ENCODE measurements around the gene TNIK. TPM values are rescaled to one million over a fixed set of nuclear protein-coding genes. Genes with fewer than 3 reads are reported as not detected.
"Not testable (repeated sequence)": the region's sequence is repeated elsewhere in the genome, so short reads cannot be mapped to it uniquely, and the experiment has no call there.

Gene TNIK
- total RNA-seq, 3 donors from 2014 or later, result 7.4 to 17.6 (median 10.2) TPM

DNA sequence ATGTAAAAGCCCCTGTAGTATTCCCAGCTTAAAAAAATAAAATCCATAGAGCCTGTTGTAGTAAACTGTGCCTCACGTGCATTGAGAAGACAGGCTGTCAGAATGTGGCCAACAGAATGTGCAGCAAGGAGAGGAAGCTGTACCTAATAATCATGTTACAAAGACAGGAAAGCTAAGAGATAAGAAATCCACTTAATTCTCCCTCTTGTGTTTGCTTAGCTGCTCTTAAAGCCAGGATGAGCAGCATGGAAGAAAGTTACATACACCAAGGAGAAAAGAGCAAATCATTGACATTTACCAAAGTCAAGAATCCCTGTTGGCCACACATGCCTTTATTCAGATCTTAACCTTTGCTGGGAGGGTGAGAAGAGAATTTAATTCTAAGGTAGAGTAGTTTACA, 85.9 kb downstream of the TNIK start:
- DNase-seq (ENCODE audit: low spot score in 2 of 2), result no peak
- Histone ChIP-seq H3K27me3 (no peaks in the 10 kb centered on the region), H3K36me3 (no peaks in the 10 kb centered on the region), H3K9me3 (no peaks in the 10 kb centered on the region), H3K27ac (no peak overlapping the region), H3K4me3 (no peak overlapping the region), H3K4me1 (no peaks in the 10 kb centered on the region)
- TF ChIP-seq, protein P1, sequence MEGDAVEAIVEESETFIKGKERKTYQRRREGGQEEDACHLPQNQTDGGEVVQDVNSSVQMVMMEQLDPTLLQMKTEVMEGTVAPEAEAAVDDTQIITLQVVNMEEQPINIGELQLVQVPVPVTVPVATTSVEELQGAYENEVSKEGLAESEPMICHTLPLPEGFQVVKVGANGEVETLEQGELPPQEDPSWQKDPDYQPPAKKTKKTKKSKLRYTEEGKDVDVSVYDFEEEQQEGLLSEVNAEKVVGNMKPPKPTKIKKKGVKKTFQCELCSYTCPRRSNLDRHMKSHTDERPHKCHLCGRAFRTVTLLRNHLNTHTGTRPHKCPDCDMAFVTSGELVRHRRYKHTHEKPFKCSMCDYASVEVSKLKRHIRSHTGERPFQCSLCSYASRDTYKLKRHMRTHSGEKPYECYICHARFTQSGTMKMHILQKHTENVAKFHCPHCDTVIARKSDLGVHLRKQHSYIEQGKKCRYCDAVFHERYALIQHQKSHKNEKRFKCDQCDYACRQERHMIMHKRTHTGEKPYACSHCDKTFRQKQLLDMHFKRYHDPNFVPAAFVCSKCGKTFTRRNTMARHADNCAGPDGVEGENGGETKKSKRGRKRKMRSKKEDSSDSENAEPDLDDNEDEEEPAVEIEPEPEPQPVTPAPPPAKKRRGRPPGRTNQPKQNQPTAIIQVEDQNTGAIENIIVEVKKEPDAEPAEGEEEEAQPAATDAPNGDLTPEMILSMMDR (IDR thresholded peaks at IDR 0.05), result no peak
- TF ChIP-seq POLR2AphosphoS5 (IDR thresholded peaks at IDR 0.05), result no peak
- intact Hi-C loops (cut with DNase I; ENCODE audit: low total_unique reads), result no loop called here

DNA sequence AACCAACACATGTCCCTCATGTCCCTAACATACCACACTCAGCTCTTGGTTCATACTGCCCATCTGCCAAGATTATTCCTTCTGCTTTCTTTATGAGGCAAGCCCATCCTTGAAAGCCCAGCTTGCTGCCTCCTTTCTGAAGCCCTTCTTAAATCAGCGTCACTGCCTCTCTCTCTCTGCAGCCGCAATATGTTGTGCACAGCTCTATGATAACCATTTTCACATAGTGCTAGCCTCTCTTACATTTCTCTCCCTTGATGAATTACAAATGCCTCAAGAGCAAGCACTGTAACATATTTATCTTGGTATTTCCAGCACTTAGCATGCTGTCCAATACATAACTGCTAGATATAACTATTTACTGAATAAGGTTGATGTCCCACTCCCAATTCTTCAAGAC, 86.5 kb downstream of the TNIK start:
- no peaks in the 10 kb centered on the region for H3K36me3 ChIP-seq
- intact Hi-C loops (cut with DNase I; ENCODE audit: low total_unique reads), result no loop called here
- H3K27me3 ChIP-seq, result no peaks in the 10 kb centered on the region
- no peak for DNase-seq (ENCODE audit: low spot score in 2 of 2)
- no peak for TF ChIP-seq POLR2AphosphoS5 (IDR thresholded peaks at IDR 0.05)
- TF ChIP-seq POLR2A (IDR thresholded peaks at IDR 0.05), result no peak
- H3K9me3 ChIP-seq, result no peaks in the 10 kb centered on the region
- no peak overlapping the region for H3K4me3 ChIP-seq
- H3K4me1 ChIP-seq, result no peaks in the 10 kb centered on the region
- no peak overlapping the region for H3K27ac ChIP-seq

DNA sequence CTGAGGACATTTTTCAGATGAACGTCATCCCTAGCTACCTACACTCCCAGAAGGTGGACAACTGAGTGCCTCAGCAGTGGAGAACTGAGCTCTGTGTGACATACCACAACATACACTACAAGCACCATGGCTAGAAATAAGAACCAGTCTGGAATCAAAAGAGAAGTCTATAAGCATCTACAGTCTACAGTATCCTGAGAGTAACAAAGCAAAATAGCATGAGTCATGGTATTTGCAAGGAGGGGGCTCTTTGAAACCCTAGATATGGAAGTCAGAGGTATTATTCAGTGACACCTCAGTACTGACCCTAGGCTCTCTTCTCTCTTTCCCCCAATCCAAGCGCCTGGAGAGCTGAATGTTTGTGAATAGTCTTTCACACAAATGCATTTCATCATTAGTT, 87.5 kb downstream of the TNIK start:
- DNase-seq (ENCODE audit: low spot score in 2 of 2), result no peak
- Histone ChIP-seq H3K27me3 (no peaks in the 10 kb centered on the region), H3K9me3 (no peaks in the 10 kb centered on the region), H3K4me1 (no peaks in the 10 kb centered on the region), H3K4me3 (no peak overlapping the region), H3K36me3 (no peaks in the 10 kb centered on the region), H3K27ac (no peak overlapping the region)
- TF ChIP-seq POLR2A (IDR thresholded peaks at IDR 0.05), result no peak
- TF ChIP-seq POLR2AphosphoS5 (IDR thresholded peaks at IDR 0.05), result no peak
- TF ChIP-seq, protein P1 (IDR thresholded peaks at IDR 0.05), result no peak
- intact Hi-C loops (cut with DNase I; ENCODE audit: low total_unique reads), result no loop called here

DNA sequence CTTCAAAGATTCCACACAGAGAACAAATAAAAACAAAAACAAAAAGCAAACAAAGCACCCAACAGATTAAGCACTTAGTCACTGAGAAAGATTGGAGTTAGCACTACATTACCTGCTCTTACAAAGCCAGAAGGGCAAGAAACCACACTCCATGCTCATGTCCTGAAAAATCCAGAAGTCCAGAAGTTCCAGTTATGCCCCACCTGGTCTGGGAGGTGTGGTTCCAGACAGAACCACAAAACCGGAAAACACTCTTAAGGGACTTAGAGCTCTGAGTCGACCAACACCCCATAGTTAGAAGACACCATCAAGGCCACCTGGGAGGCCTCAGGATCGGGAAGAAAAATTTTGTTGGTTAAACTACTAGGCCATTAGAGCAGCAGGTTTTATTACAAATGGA, 88.9 kb downstream of the TNIK start:
- Histone ChIP-seq H3K4me1 (no peaks in the 10 kb centered on the region), H3K4me3 (no peak overlapping the region), H3K27ac (no peak overlapping the region), H3K36me3 (no peaks in the 10 kb centered on the region), H3K27me3 (no peaks in the 10 kb centered on the region), H3K9me3 (no peaks in the 10 kb centered on the region)
- TF ChIP-seq POLR2AphosphoS5 (IDR thresholded peaks at IDR 0.05) (no peak), POLR2A (IDR thresholded peaks at IDR 0.05) (no peak)
- TF ChIP-seq, protein P1 (IDR thresholded peaks at IDR 0.05), result no peak
- intact Hi-C loops (cut with DNase I; ENCODE audit: low total_unique reads), result no loop called here
- DNase-seq (ENCODE audit: low spot score in 2 of 2), result no peak

DNA sequence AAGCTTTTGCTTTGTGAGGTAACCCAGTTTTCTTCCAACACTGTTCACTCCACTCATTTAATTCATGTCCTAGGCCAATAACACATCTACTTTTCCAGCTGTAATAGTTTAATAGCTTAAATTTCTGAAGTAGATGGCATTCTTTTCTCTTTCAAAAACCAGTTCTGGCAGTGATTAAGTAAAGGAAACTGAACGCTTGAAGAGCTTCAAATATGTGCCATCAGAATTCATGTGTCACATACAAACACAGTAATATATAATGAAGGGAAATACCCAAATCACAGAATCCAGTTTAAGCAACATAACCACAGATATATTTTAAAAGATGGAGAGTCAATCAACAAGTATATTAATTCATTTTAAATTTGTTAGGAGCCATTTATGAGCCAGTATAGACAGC, 91.0 kb downstream of the TNIK start:
- H3K27ac ChIP-seq, result no peak overlapping the region
- no peak for DNase-seq (ENCODE audit: low spot score in 2 of 2)
- intact Hi-C loops (cut with DNase I; ENCODE audit: low total_unique reads), result no loop called here
- no peak overlapping the region for H3K4me3 ChIP-seq
- TF ChIP-seq POLR2A (IDR thresholded peaks at IDR 0.05), result no peak
- TF ChIP-seq, protein P1 (IDR thresholded peaks at IDR 0.05), result no peak
- TF ChIP-seq POLR2AphosphoS5 (IDR thresholded peaks at IDR 0.05), result no peak
- no peaks in the 10 kb centered on the region for H3K27me3 ChIP-seq
- no peaks in the 10 kb centered on the region for H3K9me3 ChIP-seq
- H3K36me3 ChIP-seq, result no peaks in the 10 kb centered on the region
- no peaks in the 10 kb centered on the region for H3K4me1 ChIP-seq

DNA sequence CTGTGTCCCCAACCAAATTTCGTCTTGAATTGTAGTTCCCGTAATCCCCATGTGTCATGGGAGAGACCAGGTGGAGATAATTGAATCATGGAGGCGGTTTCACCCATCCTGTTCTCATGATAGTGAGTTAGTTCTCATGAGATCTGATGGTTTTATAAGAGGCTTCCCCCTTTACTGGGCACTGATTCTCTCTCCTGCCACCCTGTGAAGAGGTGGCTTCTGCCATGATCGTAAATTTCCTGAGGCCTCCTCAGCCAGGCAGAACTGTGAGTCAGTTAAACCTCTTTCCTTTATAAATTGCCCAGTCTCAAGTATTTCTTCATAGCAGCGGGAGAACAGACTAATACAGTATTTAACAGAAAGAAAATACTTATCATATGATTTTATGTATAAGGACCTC, 93.5 kb downstream of the TNIK start:
- H3K27ac ChIP-seq; H3K9me3 ChIP-seq; DNase-seq (ENCODE audit: low spot score in 2 of 2); H3K27me3 ChIP-seq; H3K4me1 ChIP-seq; H3K4me3 ChIP-seq; intact Hi-C loops (cut with DNase I; ENCODE audit: low total_unique reads); H3K36me3 ChIP-seq: not testable (repeated sequence)

All from breast epithelium (tissue), 4 donors.